ENCODE data around the gene MMUT.

DNA sequence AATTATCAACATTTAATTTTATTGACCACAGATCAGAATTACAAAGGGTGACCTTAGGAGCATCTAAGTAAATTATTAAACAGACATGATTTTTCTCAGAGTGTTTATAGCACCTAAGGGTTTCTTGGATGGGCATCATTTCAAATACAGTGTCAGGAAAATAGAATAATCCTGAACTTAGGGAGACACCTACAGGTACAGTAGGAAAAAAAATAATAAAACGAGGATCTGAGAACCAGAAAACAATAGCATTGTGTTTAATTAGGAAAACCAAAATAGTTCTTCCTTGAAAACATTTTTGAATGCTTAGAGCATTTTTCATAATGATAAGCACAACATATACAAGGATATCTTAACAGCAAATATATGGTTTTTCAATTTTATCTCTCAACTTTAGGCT, 39.2 kb downstream of the MMUT start:
- TF ChIP-seq, protein P1, sequence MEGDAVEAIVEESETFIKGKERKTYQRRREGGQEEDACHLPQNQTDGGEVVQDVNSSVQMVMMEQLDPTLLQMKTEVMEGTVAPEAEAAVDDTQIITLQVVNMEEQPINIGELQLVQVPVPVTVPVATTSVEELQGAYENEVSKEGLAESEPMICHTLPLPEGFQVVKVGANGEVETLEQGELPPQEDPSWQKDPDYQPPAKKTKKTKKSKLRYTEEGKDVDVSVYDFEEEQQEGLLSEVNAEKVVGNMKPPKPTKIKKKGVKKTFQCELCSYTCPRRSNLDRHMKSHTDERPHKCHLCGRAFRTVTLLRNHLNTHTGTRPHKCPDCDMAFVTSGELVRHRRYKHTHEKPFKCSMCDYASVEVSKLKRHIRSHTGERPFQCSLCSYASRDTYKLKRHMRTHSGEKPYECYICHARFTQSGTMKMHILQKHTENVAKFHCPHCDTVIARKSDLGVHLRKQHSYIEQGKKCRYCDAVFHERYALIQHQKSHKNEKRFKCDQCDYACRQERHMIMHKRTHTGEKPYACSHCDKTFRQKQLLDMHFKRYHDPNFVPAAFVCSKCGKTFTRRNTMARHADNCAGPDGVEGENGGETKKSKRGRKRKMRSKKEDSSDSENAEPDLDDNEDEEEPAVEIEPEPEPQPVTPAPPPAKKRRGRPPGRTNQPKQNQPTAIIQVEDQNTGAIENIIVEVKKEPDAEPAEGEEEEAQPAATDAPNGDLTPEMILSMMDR (IDR thresholded peaks at IDR 0.05; ENCODE audit: borderline replicate concordance, extremely low read depth, low read length, poor library complexity, severe bottlenecking), result no peak
- no peak for TF ChIP-seq EZH2 (IDR thresholded peaks at IDR 0.05; ENCODE audit: borderline replicate concordance, low read depth, low read length, severe bottlenecking)
